SU-DHL-6 (cell line): Measurements from ENCODE around the gene ZC3H18.

Experiments
- CTCF ChIP-seq: fragments of 200-600 bp; sonication (generic); IDR thresholded peaks from one replicate; pipeline ENCODE4 v1.5.1; 2017; ENCODE audit warnings: antibody characterized with exemption, mild to moderate bottlenecking, low read length, moderate library complexity; ENCODE audit not compliant: insufficient read depth, poor library complexity, severe bottlenecking
- EZH2phosphoT487 ChIP-seq: fragments of 200-600 bp; sonication (generic), shearing (Covaris generic); conservative IDR thresholded peaks from 2 replicates; pipeline ENCODE4 v1.6.1; 2018; ENCODE audit warnings: mild to moderate bottlenecking, antibody characterized with exemption, low read length, moderate library complexity, mixed read lengths

DNA sequence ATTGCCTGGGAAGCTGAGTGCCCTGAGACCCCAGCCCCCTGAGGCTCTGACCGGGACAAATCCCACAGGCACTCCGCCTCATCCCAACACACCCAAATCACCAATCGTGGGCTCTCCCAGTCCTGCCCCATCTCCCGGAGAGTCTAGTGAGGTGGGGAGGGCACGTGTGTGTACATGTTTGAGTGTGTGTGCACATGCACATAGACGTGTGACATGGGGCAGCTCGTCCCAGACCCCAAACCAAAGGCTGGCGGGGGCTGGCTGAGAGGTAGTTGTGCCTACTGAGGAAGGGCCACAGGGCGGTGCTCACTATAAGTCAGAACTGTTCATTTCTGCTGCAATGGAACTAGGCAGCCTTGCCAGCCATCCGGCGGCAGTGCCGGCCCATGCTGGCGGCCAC lies 107.5 kb downstream of the ZC3H18 start:
- TF ChIP-seq CTCF (no peak), EZH2phosphoT487 (no peak)
